GM10847 (cell line): ENCODE measurements around the gene MAP3K14.
A peak's percentile ranks its signal among the peaks of the same experiment; 100 is the strongest.

Experiments
- POLR2A ChIP-seq: IDR thresholded peaks from 2 replicates; pipeline ENCODE4 v1.6.1; 2011; ENCODE audit not compliant: insufficient read length; ENCODE audit errors: extremely low read depth

Gene MAP3K14

DNA sequence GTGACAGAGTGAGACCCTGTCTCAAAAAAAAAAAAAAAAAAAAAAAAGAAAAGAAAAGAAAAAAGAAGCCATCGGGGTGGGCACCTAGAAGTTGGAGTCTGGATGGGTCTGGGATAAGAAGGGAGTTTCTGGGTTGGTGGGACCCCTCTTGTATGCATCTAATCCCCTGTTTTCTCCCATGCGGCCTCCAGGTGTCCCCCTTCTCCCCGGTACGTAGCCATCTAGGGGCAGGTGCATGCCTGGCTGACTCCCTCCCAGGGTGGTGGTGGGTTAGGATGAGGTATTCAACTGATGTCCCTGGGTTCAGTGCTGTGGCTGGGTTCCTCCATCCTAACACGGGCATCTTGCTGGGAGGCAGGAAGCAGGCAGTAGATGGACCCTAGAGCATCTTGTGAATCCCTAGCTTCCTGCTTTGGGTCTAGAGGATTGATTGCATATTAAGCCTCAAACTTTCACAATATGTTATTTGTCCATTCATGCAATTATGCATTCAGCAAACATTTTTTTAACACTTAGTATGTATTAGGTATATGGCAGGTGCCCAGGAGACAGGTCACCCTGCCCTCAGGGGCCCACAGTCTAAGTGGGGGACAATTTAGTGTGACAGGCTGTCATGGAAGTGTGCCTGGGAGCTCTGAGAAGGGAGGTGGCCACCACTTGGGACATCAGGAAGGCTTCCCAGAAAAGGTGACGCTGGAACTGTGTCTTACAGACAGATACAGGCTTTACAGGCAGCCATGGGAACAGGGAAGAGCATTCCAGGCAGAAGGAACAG lies 82.0 kb downstream of the MAP3K14 start:
- no peak for TF ChIP-seq POLR2A

DNA sequence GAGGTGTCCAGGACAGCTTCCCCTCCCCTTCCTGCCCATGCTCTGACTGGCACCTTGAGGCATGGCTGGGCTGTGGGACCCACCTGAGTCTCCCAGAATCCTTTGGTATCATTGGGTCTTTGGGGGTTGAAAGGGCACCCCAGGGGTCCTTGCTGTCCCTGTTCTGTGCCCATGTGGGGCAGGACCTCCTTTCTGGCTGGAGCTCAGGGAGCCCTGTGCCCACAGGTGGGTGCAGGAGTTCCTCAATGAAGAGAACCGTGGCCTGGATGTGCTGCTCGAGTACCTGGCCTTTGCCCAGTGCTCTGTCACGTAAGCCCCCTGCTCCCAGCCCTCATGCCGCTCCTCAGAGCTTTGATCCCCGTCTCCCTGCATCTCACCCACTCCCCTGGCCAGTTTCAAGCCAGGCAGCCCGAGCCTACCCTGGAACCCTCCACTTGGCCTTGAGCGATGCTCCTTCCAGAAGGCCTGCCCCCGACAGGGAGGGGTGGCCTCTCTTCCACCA lies 83.3 kb downstream of the MAP3K14 start:
- TF ChIP-seq POLR2A, result no peak

DNA sequence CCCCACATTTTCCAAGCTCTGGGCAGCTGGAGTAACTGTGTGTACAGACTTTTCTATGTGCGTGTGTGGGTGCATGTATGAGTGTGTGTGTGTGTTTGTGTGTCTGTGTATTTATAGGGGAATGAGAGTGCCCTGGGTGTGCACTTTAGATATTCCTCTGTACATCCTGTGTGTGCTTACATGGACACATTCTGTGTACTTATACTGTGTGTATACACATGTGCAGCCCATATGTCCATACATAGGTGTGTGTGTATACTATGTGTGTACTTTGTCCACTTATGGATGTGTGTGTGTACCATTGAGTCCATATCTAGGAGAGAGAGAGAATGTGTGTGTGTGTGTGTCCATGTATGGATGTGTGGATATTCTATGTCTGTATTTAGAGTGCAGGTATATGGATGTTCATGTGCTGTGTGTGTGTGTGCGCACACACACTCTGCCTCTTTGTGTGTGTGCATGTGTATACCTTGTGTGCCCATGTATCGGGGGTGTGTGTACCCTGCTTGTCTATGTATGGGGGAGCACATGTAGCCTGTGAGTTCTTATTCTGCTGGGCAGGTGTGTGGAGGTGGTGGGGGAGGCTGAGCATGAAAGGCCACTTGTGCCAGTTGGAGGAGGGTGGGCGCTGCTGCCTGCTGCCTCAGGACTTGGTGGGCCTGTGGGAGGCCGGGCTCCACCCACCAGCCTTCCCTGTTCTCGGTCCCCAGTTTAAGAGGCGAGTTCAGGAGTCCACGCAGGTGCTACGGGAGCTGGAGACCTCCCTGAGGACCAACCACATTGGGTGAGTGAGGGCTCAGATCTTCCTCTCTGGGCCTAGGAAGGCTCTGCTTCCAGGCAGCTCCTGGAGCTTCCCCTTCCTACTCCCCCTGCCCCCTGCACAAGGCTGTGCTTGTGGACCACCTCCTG lies 84.1 kb downstream of the MAP3K14 start:
- no peak for TF ChIP-seq POLR2A

DNA sequence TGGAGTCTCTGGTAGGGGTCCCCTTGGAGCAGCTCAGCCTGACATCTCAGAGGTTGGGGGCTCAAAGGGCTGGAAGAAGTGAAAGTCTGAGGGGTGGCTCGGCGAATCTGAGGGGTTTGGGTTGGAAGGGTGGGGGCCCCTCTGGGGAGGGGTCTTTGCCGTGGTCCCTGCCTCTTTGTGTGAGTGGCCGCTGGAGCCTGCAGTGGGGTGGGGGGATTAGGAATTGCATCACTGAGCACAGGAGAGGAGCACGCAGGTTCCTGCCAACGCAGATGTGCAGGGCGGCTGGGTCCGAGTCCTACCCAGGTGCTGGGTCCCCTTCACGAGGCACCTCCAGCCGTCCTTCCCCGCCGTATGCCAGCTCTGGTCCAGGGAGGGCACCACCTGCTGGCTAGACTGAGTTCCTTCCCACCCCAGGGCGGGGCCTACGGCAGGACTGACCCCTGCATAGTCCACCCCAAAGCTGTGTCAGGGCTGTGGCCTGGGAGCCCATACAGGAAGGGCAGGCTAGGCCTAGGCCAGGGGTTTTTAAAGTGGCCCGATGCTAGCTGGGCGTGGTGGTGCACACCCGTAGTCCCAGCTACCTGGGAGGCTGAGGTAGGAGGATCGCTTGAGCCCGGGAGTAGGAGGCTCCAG lies 85.2 kb downstream of the MAP3K14 start:
- no peak for TF ChIP-seq POLR2A

DNA sequence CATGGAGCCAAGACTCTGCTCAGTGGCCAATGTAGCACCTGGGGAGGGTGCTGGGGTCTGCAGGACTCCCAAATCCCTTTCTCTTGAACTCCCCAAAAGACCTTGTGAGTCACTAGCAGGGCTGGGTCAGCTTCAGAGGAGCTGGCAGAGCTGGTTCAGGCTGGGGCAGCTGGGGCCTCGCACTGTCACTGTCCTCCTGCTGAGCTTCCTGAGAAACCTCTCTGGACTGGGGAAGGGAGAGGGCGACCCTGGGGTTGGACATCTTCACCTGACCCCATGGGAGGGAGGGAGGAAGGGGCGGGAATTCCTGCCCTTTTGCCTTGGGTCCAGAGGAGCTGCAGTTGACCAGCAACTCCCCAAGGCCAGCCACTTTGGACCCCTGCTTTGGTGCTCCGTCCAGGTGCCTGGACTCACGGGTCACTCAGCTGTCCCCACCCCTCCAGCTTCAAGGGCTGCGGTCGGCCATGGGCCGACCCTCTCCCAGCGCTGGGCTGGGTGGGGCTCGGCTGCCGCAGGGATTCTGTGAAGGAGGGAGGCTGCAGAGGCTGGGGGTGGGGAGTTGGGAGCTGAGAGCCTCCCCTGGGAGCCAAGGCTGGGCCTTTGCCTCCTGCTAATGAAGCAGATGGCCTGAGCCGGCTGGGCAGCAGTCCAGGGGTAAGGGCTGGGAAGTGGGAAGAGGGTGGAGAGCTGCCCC lies 85.9 kb downstream of the MAP3K14 start:
- TF ChIP-seq POLR2A, result no peak

DNA sequence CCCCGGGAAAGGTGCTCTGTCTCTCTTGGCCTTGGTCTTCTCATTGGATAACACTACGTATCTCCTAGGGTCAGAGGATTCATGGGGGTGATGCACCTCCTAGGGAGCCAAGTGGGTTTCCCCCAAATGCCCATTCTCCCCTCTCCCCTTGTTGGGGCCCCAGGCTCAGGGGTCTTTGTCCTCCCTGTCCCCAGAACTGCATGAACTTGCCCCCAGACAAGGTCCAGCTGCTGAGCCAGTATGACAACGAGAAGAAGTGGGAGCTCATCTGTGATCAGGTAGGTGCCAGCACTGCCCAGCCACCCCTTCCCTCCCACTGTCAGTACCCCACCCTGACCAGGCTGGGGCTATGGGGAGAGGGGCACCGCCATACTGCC lies 86.4 kb downstream of the MAP3K14 start:
- TF ChIP-seq POLR2A, result no peak

DNA sequence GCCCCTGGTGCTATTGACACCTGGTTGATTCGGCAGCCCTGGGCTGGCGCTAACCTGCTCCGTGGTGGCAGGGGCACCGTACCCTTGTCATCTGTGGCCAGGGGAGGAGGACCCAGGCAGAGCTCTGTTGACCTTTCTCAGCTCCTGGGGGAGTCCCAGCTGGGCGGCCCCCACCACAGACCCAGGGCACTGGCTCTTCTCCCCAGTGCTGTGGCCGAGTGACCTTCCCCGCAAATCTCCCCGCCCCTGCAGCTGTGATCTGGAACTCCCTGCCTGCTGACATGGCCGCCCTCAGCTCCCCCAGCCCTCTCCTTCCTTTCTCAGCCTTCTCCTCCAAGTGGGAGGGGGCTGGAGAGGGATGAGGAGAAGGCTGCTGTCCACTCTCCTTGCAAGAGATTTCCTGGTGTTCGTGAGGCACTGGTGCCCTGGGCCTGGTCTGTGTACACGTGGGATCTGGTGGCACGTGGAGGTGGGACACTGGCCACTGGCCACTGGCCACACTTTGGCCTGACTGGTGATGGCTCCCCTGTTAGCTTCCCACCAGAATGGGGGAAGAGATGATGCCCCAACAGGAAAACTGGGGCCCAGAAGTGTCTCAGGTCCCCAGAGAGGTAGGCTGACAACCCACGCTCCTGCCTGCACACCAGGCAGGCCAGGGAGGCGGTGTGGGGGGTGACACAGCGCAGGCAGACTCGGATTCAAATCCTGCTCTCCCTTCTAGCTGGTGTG lies 87.0 kb downstream of the MAP3K14 start:
- TF ChIP-seq POLR2A, result no peak

DNA sequence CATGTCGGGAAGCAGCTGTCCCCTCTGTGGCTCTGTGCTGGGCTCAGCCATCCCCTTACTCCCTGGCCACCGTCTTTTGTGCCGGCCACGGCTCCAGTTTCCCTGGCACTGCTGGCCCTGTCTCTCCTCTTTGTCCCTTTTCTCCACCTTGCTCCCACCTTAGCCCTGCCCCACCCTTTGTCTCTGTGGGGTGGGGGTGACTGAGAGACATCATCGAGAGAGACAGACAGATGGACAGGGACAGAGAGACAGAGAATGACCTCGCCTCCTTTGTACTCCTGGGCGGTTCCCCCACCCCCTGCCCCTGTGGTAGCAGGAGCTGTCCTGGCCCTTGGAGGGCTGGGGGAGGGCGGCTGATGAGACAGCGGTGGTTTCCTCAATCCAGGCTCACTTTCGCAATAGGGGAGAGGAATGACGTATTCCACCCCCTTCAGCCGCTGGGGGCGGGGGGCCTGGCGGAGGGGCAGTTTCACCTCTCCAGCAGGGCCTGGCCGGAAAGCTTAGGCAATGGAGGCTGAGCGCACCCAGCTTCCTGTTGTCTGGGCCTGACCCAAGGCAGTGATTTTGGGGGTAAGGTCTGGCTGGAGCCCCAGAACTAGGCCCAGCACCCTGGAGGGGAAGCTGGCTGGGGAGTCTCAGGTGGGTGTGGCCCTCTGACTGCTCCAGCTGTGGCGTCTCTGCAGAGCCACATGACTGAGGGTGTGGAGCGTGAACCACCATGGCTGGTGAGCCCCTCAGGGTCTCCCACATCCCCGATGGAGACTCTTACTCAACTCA lies 87.9 kb downstream of the MAP3K14 start:
- TF ChIP-seq POLR2A, result peak; percentile 5

DNA sequence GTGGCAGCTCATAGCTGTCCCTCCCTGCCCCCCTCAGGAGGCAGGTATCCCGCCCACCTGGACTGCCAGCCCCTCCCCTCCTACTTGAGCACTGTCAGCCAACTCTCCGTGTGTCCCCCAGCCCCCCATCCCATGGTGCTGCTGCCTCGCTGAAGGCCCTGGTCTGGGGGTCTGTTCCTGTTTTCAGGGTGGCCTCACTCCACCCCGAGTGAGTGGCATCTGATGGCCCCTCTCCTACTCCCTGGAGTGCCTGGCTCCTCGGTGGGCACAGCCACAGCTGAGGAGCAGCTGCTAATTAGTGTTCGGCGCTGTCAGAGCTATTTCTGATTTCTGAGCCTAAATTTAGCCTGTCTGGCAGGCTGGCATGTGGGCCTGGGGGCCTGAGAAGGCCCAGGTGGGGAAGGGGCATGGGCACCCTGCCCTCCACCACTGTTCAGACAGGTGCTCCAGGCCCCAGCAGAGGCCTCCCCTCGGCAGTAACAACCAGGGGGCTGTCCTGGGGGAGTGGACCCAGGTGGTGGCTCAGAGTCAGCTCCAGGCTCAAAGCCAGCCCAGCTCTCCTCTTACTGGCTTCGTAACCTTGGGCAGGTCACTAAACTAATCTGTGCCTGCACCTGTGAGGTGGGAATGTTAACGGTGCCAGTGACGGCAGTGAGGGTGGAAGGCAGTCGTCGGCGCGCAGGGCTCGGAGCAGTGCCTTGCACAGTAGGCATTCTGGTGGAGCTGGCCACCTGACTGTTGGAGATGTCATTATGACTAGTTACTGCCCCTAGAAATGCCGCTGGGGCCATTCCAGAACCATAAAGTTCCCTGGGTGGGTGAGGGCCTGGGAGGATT lies 88.7 kb downstream of the MAP3K14 start:
- TF ChIP-seq POLR2A, result no peak

DNA sequence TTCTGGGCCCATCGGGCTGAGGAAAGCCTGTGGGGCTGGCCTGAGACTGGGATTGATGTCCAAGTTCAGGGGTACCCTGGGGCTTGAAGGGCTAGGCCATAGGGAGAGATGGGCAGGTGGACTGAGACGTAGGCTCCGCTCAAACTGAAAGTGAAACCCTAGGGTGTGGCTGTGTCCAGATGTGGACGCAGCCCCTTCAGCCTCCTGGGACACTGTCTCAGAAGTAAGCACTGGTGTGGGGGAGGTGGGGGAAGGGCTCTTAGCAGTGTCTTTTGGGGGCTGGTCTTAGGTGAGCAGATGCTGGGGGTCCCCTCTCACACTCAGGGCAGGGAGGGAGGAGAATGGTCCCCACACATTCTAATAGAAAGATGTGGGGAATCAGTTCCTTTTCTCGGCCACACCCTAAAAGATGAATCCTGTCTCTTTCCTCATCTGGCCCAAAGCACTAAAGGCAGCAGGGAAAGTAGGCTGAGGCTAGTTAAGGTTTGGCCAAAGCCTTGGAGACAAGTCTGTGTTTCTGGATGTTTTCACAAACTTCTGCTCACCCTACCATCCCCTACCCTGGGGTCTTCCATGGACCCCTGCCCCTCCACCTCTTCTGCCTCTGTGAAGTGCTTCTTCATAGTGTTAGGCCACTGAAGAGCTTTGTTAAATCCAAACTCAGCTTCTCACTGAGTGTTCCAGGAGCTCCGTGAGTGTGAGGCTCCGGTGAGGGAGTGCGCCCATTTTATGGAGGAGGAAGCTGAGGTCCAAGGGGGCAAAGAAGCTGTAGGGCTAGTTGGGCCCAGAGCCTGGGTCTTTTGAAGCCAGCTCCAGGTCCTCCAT lies 89.5 kb downstream of the MAP3K14 start:
- peak; percentile 35 for TF ChIP-seq POLR2A

DNA sequence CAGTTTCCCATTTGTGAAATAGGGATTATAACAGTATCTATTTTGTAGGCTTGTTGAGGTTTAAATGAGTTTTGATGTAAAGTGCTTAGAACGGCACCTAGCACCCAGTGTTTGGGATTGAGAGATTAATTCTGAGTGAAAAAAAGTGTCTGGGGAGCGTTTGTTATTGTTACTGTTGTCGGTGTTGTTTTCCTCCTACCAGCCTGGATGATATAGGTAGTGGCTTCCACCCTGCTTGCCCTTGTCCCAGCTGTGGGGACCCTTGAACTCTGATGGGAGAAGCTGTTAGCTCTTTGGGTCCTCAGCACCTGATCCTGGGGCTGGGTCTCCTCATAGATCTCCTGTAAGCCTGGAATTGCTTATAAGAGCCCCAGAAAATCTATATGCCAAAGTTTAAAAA lies 90.2 kb downstream of the MAP3K14 start:
- no peak for TF ChIP-seq POLR2A

DNA sequence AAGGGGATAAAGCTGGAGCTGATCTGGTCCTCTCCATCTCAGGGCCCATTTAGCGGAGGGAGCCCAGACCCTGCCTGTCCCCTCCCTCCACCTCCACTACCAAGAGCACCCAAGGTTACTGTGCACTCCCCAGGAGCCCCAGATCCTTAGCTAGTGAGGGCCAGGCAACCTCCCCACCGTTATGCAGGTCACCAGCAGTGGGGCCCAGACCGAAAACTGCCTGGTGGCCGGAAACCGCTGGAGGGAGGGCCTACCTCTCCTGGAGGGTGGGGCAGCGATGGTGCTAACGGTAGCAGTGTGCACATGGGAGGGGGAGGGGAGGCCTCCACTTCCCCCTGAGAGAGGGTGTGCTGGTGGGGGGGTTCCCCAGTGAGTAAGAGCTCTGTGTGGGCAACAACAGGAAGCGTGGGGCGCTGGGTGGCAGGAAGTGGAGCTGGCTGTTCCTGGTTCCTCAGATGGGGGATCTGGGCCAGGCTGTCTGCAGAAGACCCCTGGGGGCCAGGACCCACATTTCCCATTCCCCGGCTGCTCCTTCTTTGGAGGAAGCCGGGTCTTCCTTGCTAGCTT lies 90.8 kb downstream of the MAP3K14 start:
- peak; percentile 93 for TF ChIP-seq POLR2A
